H1 (cell line): ENCODE measurements around the gene ZFP3. TPM values are rescaled to one million over a fixed set of nuclear protein-coding genes. Genes with fewer than 3 reads are reported as not detected.

Experiments used
- CTCF ChIA-PET: fragments of 300-600 bp; sonication (Branson Sonifier 250); formaldehyde crosslinking; loops from one replicate; lab custom pipeline; 2021; ENCODE audit not compliant: partially characterized antibody; lab: Charles Lee
- POLR2A ChIA-PET: fragments of 300-600 bp; sonication (Branson Sonifier 250); formaldehyde crosslinking; loops from one replicate; lab custom pipeline; 2021; ENCODE audit warnings: inconsistent platforms; ENCODE audit not compliant: partially characterized antibody; lab: Charles Lee
- DNase-seq, 2 experiments: peaks; one replicate each; pipeline versions ENCODE4 v3.0.0 to v3.0.0-alpha.2; 2010 to 2022; ENCODE audit warnings: low spot score in 2 of 2, low read depth in 1 of 2, mixed read lengths in 1 of 2
- FAIRE-seq: peaks from 2 replicates; lab custom pipeline; 2011; peaks lifted over from hg19 to GRCh38; lab: Jason Lieb, UNC
- H2AFZ ChIP-seq: 2 replicates; pipeline ENCODE4 v1.8.1; 2012; ENCODE audit warnings: low read length, inconsistent platforms
- H2AK5ac ChIP-seq: 2 replicates; pipeline ENCODE4 v1.6.1; 2013; ENCODE audit warnings: low read depth, low read length
- H2BK120ac ChIP-seq: replicated peaks from 2 replicates; pipeline ENCODE3; 2013; ENCODE audit warnings: low read depth, low read length, inconsistent platforms
- H2BK12ac ChIP-seq: 2 replicates; pipeline ENCODE4 v1.6.1; 2013; ENCODE audit warnings: low read depth, low read length
- H2BK15ac ChIP-seq: 2 replicates; pipeline ENCODE4 v1.6.1; 2013; ENCODE audit warnings: low read length
- H2BK20ac ChIP-seq: 2 replicates; pipeline ENCODE4 v1.6.1; 2013; ENCODE audit warnings: low read length
- H2BK5ac ChIP-seq: 2 replicates; pipeline ENCODE4 v1.6.1; 2013; ENCODE audit warnings: low read depth, low read length
- H3K14ac ChIP-seq: 2 replicates; pipeline ENCODE4 v1.6.1; 2013; ENCODE audit warnings: inconsistent platforms; ENCODE audit not compliant: insufficient read length
- H3K18ac ChIP-seq: 2 replicates; pipeline ENCODE4 v1.6.1; 2013; ENCODE audit warnings: low read length; ENCODE audit errors: extremely low read depth
- H3K23ac ChIP-seq: 2 replicates; pipeline ENCODE4 v1.6.1; 2013; ENCODE audit warnings: inconsistent platforms; ENCODE audit not compliant: insufficient read length
- H3K23me2 ChIP-seq: 2 replicates; pipeline ENCODE4 v1.6.1; 2013; ENCODE audit warnings: low read depth, low read length
- H3K27ac ChIP-seq: 2 replicates; pipeline ENCODE4 v1.6.1; 2011; ENCODE audit warnings: low read depth, low read length, inconsistent platforms
- H3K27me3 ChIP-seq, 4 experiments: replicated peaks in 1 of 4; 1 replicate in 1 of 4; 2 replicates in 3 of 4; pipeline versions ENCODE4 v1.6.1 to v1.8.1; 2011 to 2013; ENCODE audit warnings: low read length in 3 of 4, mild to moderate bottlenecking in 3 of 4, inconsistent platforms in 2 of 4, mixed read lengths in 2 of 4, moderate library complexity in 1 of 4; ENCODE audit not compliant: control insufficient read depth in 3 of 4, insufficient read depth in 3 of 4; ENCODE audit errors: extremely low read depth in 1 of 4
- H3K36me3 ChIP-seq, 4 experiments: 2 replicates each; pipeline versions ENCODE4 v1.6.1 to v1.8.1; 2011 to 2013; ENCODE audit warnings: mild to moderate bottlenecking in 4 of 4, low read length in 3 of 4, moderate library complexity in 2 of 4, control low read depth in 1 of 4, inconsistent platforms in 1 of 4; ENCODE audit not compliant: insufficient read depth in 4 of 4, control insufficient read depth in 2 of 4
- H3K4ac ChIP-seq: replicated peaks from 2 replicates; pipeline ENCODE3; 2013; ENCODE audit warnings: low read length, low read depth, mixed read lengths, inconsistent platforms; ENCODE audit not compliant: insufficient read length
- H3K4me1 ChIP-seq, 4 experiments: replicated peaks in 1 of 4; 1 replicate in 1 of 4; 2 replicates in 3 of 4; pipeline versions ENCODE4 v1.6.1 to v1.8.1; 2011 to 2013; ENCODE audit warnings: low read length in 3 of 4, inconsistent platforms in 2 of 4, mixed read lengths in 1 of 4; ENCODE audit not compliant: insufficient read depth in 4 of 4, control insufficient read depth in 3 of 4
- H3K4me2 ChIP-seq, 2 experiments: 2 replicates each; pipeline versions ENCODE4 v1.6.1 to v1.8.1; 2011 to 2013; ENCODE audit warnings: low read depth in 2 of 2, low read length in 2 of 2, control low read depth in 1 of 2, inconsistent platforms in 1 of 2, mild to moderate bottlenecking in 1 of 2; ENCODE audit not compliant: insufficient read depth in 1 of 2
- H3K4me3 ChIP-seq, 4 experiments: fragments of 200-600, 300-600 bp in 1 of 4; sonication (generic), shearing (Covaris generic), sonication (Bioruptor Twin) in 1 of 4; 2 replicates each; pipeline versions ENCODE4 v1.5.1 to v1.8.1; 2011 to 2016; ENCODE audit warnings: low read length in 4 of 4, low read depth in 3 of 4, control low read depth in 2 of 4, inconsistent platforms in 2 of 4, mild to moderate bottlenecking in 2 of 4, mixed read lengths in 1 of 4, moderate library complexity in 1 of 4; ENCODE audit not compliant: insufficient read depth in 2 of 4; ENCODE audit errors: extremely low read depth in 1 of 4
- H3K56ac ChIP-seq: replicated peaks from 2 replicates; pipeline ENCODE3; 2013; ENCODE audit warnings: low read depth, mild to moderate bottlenecking, mixed read lengths, low read length, inconsistent platforms; ENCODE audit not compliant: insufficient read length
- H3K79me1 ChIP-seq: 2 replicates; pipeline ENCODE4 v1.6.1; 2013; ENCODE audit warnings: low read depth, low read length, control low read depth
- H3K79me2 ChIP-seq, 2 experiments: 2 replicates each; pipeline versions ENCODE4 v1.6.1 to v1.8.1; 2012 to 2013; ENCODE audit warnings: low read length in 2 of 2, mild to moderate bottlenecking in 2 of 2, inconsistent platforms in 1 of 2; ENCODE audit not compliant: insufficient read depth in 2 of 2, control insufficient read depth in 1 of 2
- H3K9ac ChIP-seq, 4 experiments: replicated peaks in 1 of 4; 1 replicate in 1 of 4; 2 replicates in 3 of 4; pipeline versions ENCODE4 v1.6.1 to v1.8.1; 2011 to 2013; ENCODE audit warnings: low read depth in 3 of 4, low read length in 3 of 4, control low read depth in 2 of 4, mild to moderate bottlenecking in 2 of 4, moderate library complexity in 2 of 4, inconsistent platforms in 1 of 4; ENCODE audit errors: extremely low read depth in 1 of 4
- H3K9me3 ChIP-seq, 2 experiments: 2 replicates each; pipeline versions ENCODE4 v1.6.1 to v1.8.1; 2012 to 2013; ENCODE audit warnings: mild to moderate bottlenecking in 2 of 2, moderate library complexity in 2 of 2, control low read depth in 1 of 2, inconsistent platforms in 1 of 2, low read depth in 1 of 2, low read length in 1 of 2, mixed read lengths in 1 of 2; ENCODE audit not compliant: insufficient read depth in 2 of 2
- H4K20me1 ChIP-seq, 2 experiments: replicated peaks in 1 of 2; 2 replicates each; pipeline versions ENCODE3 to v1.8.1; 2011 to 2013; ENCODE audit warnings: inconsistent platforms in 2 of 2, low read length in 2 of 2, mild to moderate bottlenecking in 1 of 2; ENCODE audit not compliant: insufficient read depth in 2 of 2, control insufficient read depth in 1 of 2
- H4K5ac ChIP-seq: 2 replicates; pipeline ENCODE4 v1.6.1; 2013; ENCODE audit warnings: low read length, low read depth, mixed read lengths, inconsistent platforms; ENCODE audit not compliant: insufficient read length
- H4K8ac ChIP-seq: 2 replicates; pipeline ENCODE4 v1.8.0; 2013; ENCODE audit warnings: mild to moderate bottlenecking, moderate library complexity, low read length, inconsistent platforms; ENCODE audit not compliant: insufficient read depth; ENCODE audit errors: extremely low read depth
- H4K91ac ChIP-seq: replicated peaks from 2 replicates; pipeline ENCODE3; 2013; ENCODE audit warnings: low read length, mixed read lengths, inconsistent platforms; ENCODE audit not compliant: insufficient read length
- ASH2L ChIP-seq: fragments of 200-600, 300-600 bp; sonication (generic); IDR thresholded peaks from one replicate; pipeline ENCODE4 v1.7.1; 2017; ENCODE audit warnings: low read length
- CBX5 ChIP-seq: fragments of 300-800, 300-1000 bp; sonication (generic); IDR thresholded peaks from 2 replicates; pipeline ENCODE4 v1.7.1; 2016; ENCODE audit warnings: antibody characterized with exemption, low read length, low read depth
- RAD21 ChIP-seq, 2 experiments: IDR thresholded peaks in 1 of 2; conservative IDR thresholded peaks in 1 of 2; 2 replicates each; pipeline ENCODE4 v1.6.1; 2011; ENCODE audit warnings: low read depth in 2 of 2, low read length in 2 of 2, improper control_type of control experiment in 1 of 2, inconsistent platforms in 1 of 2, mild to moderate bottlenecking in 1 of 2, moderate library complexity in 1 of 2
- RNF2 ChIP-seq: fragments of 200-900, 300-1000 bp; sonication (generic); IDR thresholded peaks from 2 replicates; pipeline ENCODE4 v1.7.1; 2016; ENCODE audit warnings: borderline replicate concordance, low read depth, mild to moderate bottlenecking, antibody characterized with exemption, low read length; ENCODE audit not compliant: poor library complexity, severe bottlenecking; ENCODE audit errors: missing control alignments
- SIRT6 ChIP-seq: IDR thresholded peaks from one replicate; pipeline ENCODE4 v1.7.1; 2012; ENCODE audit warnings: low read length, inconsistent platforms
- SP1 ChIP-seq: IDR thresholded peaks from 2 replicates; pipeline ENCODE4 v1.6.1; 2011; ENCODE audit warnings: low read depth, low read length
- WGBS, 2 experiments: shearing (Covaris generic) in 1 of 2; methylation state at CpG; one replicate each; pipeline versions ENCODE4 v1.1.6 to v1.1.7; 2013 to 2015; ENCODE audit warnings: low lambda C conversion rate in 2 of 2, mixed read lengths in 2 of 2, inconsistent platforms in 1 of 2, low coverage in 1 of 2, missing lambda C conversion rate in 1 of 2; ENCODE audit not compliant: insufficient replicate concordance in 2 of 2, insufficient coverage in 1 of 2, insufficient read length in 1 of 2; ENCODE audit errors: extremely low coverage in 1 of 2, missing lambda C conversion rate in 1 of 2; 5-methylcytosine and 5-hydroxymethylcytosine counted together
- polyA plus RNA-seq, 7 experiments: library from polyadenylated mRNA; depleted of rRNA in 3 of 7; stranded (reverse) in 5 of 7; unstranded in 2 of 7; fragments of >200 nt in 5 of 7; fragments of 200-250 nt in 2 of 7; gene quantifications; 1 replicate in 5 of 7; 2 replicates in 1 of 7; 4 replicates in 1 of 7; pipeline versions ENCODE4 v1.2.1 to v1.2.3, GENCODE V29; 2011 to 2013; ENCODE audit warnings: missing spikeins in 2 of 7, mixed read lengths in 2 of 7
- total RNA-seq: library from RNA; stranded (reverse); fragmentation: NEBNext Ultra II Directional; extraction: Animal tissue kit (Norgen Biotek cat#: 25700); gene quantifications from 2 replicates; pipeline ENCODE4 v1.2.1, GENCODE V29; 2021
- TF ChIP-seq, protein P1 (sequence below): IDR thresholded peaks from 2 replicates; pipeline ENCODE4 v1.6.1; 2011; ENCODE audit warnings: low read depth, mild to moderate bottlenecking, low read length; ENCODE audit not compliant: insufficient read depth
- TF ChIP-seq, protein P2 (sequence below), 3 experiments: IDR thresholded peaks; 1 replicate in 2 of 3; 2 replicates in 1 of 3; pipeline versions ENCODE4 v1.5.1 to v1.6.1; 2011; ENCODE audit warnings: low read length in 3 of 3, mild to moderate bottlenecking in 3 of 3, inconsistent platforms in 2 of 3, low read depth in 1 of 3, moderate library complexity in 1 of 3; ENCODE audit not compliant: insufficient read depth in 1 of 3; ENCODE audit errors: control extremely low read depth in 1 of 3

Gene ZFP3
- total and polyA plus RNA-seq, 2 of the 8 experiments (the other 6 are each of a cell fraction or from before 2014, with no cell fraction given), result 0.15 to 0.44 TPM

DNA sequence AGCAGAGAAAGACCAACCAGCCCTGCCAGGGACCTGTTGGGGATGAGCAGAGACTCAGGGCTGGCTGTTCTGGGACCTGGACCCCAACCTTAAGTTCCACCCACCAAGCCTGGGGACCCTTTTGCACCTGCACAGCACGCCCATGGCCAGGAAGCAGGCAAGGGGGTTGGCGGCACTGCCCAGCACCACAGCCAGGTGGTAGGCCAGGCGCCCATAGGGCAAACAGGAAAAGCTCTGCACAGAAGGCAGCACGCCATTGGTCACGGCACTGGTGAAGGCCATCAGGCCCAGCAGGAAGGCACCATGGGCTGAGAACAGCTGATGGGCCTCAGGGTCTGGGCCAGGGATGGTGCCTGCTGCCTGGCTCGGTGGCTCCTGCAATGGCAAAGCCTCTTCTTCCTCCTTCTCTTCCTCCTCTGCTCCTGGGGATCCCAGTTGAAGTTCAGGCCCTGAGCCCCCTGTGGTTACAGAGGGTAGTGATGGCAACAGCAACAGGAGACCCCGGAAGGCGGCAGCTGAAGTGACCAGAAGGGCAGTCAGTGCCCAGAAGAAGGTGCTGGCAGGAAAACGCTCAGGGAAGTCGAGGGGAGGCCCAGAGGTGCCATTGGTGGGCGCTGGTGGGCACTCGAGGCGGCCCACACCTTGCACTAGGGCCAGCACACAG lies 44.8 kb upstream of the ZFP3 start:
- H3K79me1 ChIP-seq, result no peaks in the 10 kb centered on the region
- H3K23me2 ChIP-seq, result peaks cover 4% of the 10 kb centered on the region; the same call in 1 of the 2 replicates
- no peaks in the 10 kb centered on the region for H3K9me3 ChIP-seq
- no peak overlapping the region for H3K18ac ChIP-seq
- H4K5ac ChIP-seq, result no peak overlapping the region
- POLR2A ChIA-PET, result interaction anchor here (1.5 to 1.7 kb wide), 2 partner anchors 12 to 37 kb away, joined by 3 to 5 read pairs; no protein-coding TSS in a partner anchor
- no peak overlapping the region for H3K23ac ChIP-seq
- FAIRE-seq (no peak), DNase-seq (no peak)
- no peaks in the 10 kb centered on the region for H3K79me2 ChIP-seq
- no peak overlapping the region for H3K9ac ChIP-seq
- peaks cover 0 to 14% (median 1%) of the 10 kb centered on the region in 4 experiments; a peak in 5 of 7 replicates for H3K27me3 ChIP-seq
- no peak overlapping the region for H2BK120ac ChIP-seq
- WGBS, 2 experiments, result 83% methylated on average over 12 of the region's 13 CpGs; no CpG with 5 or more reads in 1 of the 2 experiments
- CTCF ChIA-PET, result interaction anchor here (0.7 to 11.5 kb wide), 5 partner anchors 8 to 270 kb away, joined by 3 to 102 read pairs (median 5); no protein-coding TSS in a partner anchor
- H2BK12ac ChIP-seq, result peak overlapping the region; percentile 88; the same call in 1 of the 2 replicates
- H4K8ac ChIP-seq, result no peak overlapping the region; the same call in 1 of the 2 replicates
- no peak overlapping the region for H2BK5ac ChIP-seq
- H2BK20ac ChIP-seq, result no peak overlapping the region
- no peak overlapping the region for H3K4me2 ChIP-seq
- no peak overlapping the region for H3K14ac ChIP-seq
- H2BK15ac ChIP-seq, result peak overlapping the region; percentile 61; the same call in 1 of the 2 replicates
- H3K36me3 ChIP-seq, result no peaks in the 10 kb centered on the region
- no peak overlapping the region for H3K56ac ChIP-seq
- no peak overlapping the region for H3K4ac ChIP-seq
- H3K27ac ChIP-seq, result no peak overlapping the region
- no peak overlapping the region for H2AFZ ChIP-seq
- no peak overlapping the region for H2AK5ac ChIP-seq
- no peak overlapping the region for H3K4me3 ChIP-seq
- no peak overlapping the region for H4K91ac ChIP-seq
- no peaks in the 10 kb centered on the region; a peak in 1 of 7 replicates for H3K4me1 ChIP-seq
- H4K20me1 ChIP-seq, result no peaks in the 10 kb centered on the region
- TF ChIP-seq, protein P1, sequence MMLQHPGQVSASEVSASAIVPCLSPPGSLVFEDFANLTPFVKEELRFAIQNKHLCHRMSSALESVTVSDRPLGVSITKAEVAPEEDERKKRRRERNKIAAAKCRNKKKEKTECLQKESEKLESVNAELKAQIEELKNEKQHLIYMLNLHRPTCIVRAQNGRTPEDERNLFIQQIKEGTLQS, result no peak
- TF ChIP-seq ASH2L (no peak), RAD21 (IDR thresholded peaks at IDR 0.05 in 1 of 2, conservative IDR thresholded peaks at IDR 0.05 in 1 of 2; ENCODE audit: low read depth in 2 of 2, low read length in 2 of 2) (no peak), CBX5 (no peak), RNF2 (no peak), SIRT6 (no peak), SP1 (no peak)
- TF ChIP-seq, protein P2, sequence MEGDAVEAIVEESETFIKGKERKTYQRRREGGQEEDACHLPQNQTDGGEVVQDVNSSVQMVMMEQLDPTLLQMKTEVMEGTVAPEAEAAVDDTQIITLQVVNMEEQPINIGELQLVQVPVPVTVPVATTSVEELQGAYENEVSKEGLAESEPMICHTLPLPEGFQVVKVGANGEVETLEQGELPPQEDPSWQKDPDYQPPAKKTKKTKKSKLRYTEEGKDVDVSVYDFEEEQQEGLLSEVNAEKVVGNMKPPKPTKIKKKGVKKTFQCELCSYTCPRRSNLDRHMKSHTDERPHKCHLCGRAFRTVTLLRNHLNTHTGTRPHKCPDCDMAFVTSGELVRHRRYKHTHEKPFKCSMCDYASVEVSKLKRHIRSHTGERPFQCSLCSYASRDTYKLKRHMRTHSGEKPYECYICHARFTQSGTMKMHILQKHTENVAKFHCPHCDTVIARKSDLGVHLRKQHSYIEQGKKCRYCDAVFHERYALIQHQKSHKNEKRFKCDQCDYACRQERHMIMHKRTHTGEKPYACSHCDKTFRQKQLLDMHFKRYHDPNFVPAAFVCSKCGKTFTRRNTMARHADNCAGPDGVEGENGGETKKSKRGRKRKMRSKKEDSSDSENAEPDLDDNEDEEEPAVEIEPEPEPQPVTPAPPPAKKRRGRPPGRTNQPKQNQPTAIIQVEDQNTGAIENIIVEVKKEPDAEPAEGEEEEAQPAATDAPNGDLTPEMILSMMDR (IDR thresholded peaks at IDR 0.05; ENCODE audit: control extremely low read depth in 1 of 3, insufficient read depth in 1 of 3, low read depth in 1 of 3, low read length in 3 of 3), result peak in 1 of 3 experiments; percentile 2; a peak in 1 of 4 replicates
